ENCODE data around the gene EVI5.

Gene EVI5

GRCh38 chr1:92488416-92488815 is 296.5 kb downstream of the EVI5 start:
- POLR2A ChIA-PET = no interaction called here
- H3K4me3 ChIP-seq (ENCODE audit: low read depth, low read length) = no peak overlapping the region
- TF ChIP-seq, protein P1, sequence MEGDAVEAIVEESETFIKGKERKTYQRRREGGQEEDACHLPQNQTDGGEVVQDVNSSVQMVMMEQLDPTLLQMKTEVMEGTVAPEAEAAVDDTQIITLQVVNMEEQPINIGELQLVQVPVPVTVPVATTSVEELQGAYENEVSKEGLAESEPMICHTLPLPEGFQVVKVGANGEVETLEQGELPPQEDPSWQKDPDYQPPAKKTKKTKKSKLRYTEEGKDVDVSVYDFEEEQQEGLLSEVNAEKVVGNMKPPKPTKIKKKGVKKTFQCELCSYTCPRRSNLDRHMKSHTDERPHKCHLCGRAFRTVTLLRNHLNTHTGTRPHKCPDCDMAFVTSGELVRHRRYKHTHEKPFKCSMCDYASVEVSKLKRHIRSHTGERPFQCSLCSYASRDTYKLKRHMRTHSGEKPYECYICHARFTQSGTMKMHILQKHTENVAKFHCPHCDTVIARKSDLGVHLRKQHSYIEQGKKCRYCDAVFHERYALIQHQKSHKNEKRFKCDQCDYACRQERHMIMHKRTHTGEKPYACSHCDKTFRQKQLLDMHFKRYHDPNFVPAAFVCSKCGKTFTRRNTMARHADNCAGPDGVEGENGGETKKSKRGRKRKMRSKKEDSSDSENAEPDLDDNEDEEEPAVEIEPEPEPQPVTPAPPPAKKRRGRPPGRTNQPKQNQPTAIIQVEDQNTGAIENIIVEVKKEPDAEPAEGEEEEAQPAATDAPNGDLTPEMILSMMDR (IDR thresholded peaks at IDR 0.05; ENCODE audit: insufficient read depth, low read length, missing control alignments) = no peak
- no peak for DNase-seq (ENCODE audit: low read depth, low spot score)
- CTCF ChIA-PET = no interaction called here

DNA sequence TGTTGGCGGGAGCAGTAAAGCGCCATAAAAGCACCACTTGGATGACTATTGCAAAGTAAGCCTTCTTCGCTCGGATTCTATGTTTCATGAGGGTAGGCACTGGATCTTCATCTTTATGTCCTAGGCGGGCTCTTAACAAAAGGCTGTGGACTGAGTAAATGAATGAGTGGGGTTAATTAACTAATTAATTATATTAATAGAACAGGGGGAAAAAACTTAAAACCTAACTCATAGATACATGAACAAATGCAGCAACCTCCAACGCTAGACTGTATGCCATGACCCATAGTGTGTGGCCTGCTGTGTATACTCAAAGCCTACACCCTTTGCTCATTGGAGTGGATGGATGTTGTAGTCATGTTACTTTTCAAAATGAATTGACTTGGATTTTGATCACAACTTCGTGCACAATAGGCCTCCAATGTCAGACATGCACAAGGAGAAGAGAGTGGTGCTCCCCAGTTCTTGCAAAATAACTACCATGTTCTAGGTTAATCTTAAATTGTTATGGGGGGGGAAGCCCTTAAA is 297.8 kb downstream of the EVI5 start:
- TF ChIP-seq, protein P1 (IDR thresholded peaks at IDR 0.05; ENCODE audit: insufficient read depth, low read length, missing control alignments) = no peak
- ChIA-PET CTCF (no interaction called here), POLR2A (no interaction called here)
- DNase-seq (ENCODE audit: low read depth, low spot score) = no peak
- H3K4me3 ChIP-seq (ENCODE audit: low read depth, low read length) = no peak overlapping the region

DNA sequence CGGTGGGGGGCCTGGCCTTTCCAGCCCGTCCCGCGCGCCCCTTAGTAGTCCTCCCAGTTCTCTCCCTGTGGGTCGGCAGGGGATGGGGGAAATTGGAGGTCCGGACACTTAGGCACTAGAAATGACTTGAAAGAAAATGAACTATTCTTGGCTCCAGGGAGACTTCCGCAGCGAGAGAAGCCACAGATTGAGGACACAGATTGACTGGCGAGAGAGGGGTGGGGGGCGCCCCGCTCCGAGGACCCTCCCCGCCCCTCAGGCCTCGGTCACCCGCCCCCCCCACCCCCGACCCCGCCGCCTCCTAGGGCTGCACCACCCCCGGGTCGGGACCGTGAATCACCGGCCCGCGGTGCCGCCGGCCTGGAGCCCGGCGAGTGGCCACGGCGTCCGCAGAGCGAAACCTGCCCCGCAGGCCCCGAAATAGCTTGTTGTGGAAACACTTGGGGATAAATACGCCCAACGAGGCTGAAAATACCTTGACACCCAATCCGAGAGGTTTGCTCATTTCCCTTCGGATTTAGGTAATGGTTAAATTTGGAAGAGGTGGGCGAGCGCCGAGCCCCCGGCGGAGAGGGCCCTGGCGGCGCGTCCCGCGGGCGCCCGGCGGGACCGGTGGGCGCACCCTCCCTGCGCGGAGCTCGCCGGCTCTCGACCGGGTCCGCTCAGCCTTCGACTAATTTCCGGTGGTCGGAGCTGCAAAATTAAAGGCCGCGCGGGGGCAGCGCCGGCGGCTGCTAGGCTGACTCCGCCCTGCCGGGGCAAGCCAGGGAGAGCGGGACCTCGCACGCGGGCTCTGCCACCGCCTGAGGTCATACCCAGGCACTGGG is 298.4 kb downstream of the EVI5 start, which contains the start of gene GFI1:
GFI1 (minus strand) TSS at position 675 of the 827 bp plus-strand sequence. CDS start 3,438 bp downstream, outside the sequence.
- peak within 1 kb of the TSS; percentile 40 for H3K4me3 ChIP-seq (ENCODE audit: low read depth, low read length)
- ChIA-PET CTCF (no interaction called here), POLR2A (no interaction called here)
- no peak for DNase-seq (ENCODE audit: low read depth, low spot score)
- TF ChIP-seq, protein P1 (IDR thresholded peaks at IDR 0.05; ENCODE audit: insufficient read depth, low read length, missing control alignments) = no peak

- CTCF ChIA-PET = no interaction called here
- POLR2A ChIA-PET = no interaction called here
- no peak for DNase-seq (ENCODE audit: low read depth, low spot score)
- peak overlapping the region; percentile 40 for H3K4me3 ChIP-seq (ENCODE audit: low read depth, low read length)
- TF ChIP-seq, protein P1 (IDR thresholded peaks at IDR 0.05; ENCODE audit: insufficient read depth, low read length, missing control alignments) = no peak
Measured at GRCh38 chr1:92485381-92486250, 299.3 kb downstream of the EVI5 start.

- POLR2A ChIA-PET = no interaction called here
- no peak for DNase-seq (ENCODE audit: low read depth, low spot score)
- TF ChIP-seq, protein P1 (IDR thresholded peaks at IDR 0.05; ENCODE audit: insufficient read depth, low read length, missing control alignments) = no peak
- H3K4me3 ChIP-seq (ENCODE audit: low read depth, low read length) = no peak overlapping the region
- CTCF ChIA-PET = interaction anchor here (1.4 kb wide), 1 partner anchor 10 kb away, joined by 3 read pairs; no protein-coding TSS in a partner anchor
Measured at GRCh38 chr1:92484472-92485380, 300.2 kb downstream of the EVI5 start.
